Caco-2 (cell line): ENCODE measurements around the gene HFM1. TPM values are rescaled to one million over a fixed set of nuclear protein-coding genes. Genes with fewer than 3 reads are reported as not detected.

ENCODE experiments used
- BruUV-seq: library from RNA; stranded (reverse); fragments of 400-500 nt; replicated peaks from 2 replicates; lab custom pipeline; 2021; lab: Mats Ljungman, UMichigan
- CTCF ChIA-PET: fragments of 300-600 bp; sonication (Branson Sonifier 250); formaldehyde crosslinking; loops from one replicate; lab custom pipeline; 2022; ENCODE audit warnings: antibody characterized with exemption; lab: Charles Lee
- POLR2A ChIA-PET: fragments of 300-600 bp; sonication (Branson Sonifier 250); formaldehyde crosslinking; loops from one replicate; lab custom pipeline; 2022; ENCODE audit warnings: antibody characterized with exemption; lab: Charles Lee
- DNase-seq, 2 experiments: peaks; one replicate each; pipeline versions ENCODE4 v3.0.0 to v3.0.0-alpha.2; 2020 to 2022
- H3K27me3 ChIP-seq: replicated peaks from 2 replicates; pipeline ENCODE4 v1.6.0; 2011; ENCODE audit warnings: low read length; ENCODE audit not compliant: control insufficient read depth, insufficient read depth
- H3K36me3 ChIP-seq: 2 replicates; pipeline ENCODE4 v1.5.1; 2011; ENCODE audit warnings: low read length; ENCODE audit not compliant: control insufficient read depth, insufficient read depth
- H3K4me1 ChIP-seq: fragments of 250-450 bp; sonication (Bioruptor Pico); 2 replicates; pipeline ENCODE4 v1.5.1; 2020; ENCODE audit warnings: mild to moderate bottlenecking
- H3K4me3 ChIP-seq: 2 replicates; pipeline ENCODE4 v1.5.1; 2011; ENCODE audit warnings: low read depth, mild to moderate bottlenecking, control low read depth, low read length
- H3K9me3 ChIP-seq: fragments of 250-450 bp; sonication (Bioruptor Pico); 2 replicates; pipeline ENCODE4 v1.5.1; 2020; ENCODE audit warnings: mild to moderate bottlenecking, moderate library complexity
- H3K27ac Mint-ChIP-seq: one replicate; pipeline ENCODE4 v1.8.0; 2022; ENCODE audit warnings: mixed read lengths; ENCODE audit not compliant: unreplicated experiment
- H3K27me3 Mint-ChIP-seq: one replicate; pipeline ENCODE4 v1.8.0; 2022; ENCODE audit warnings: mixed read lengths; ENCODE audit not compliant: insufficient read depth, unreplicated experiment
- H3K36me3 Mint-ChIP-seq: one replicate; pipeline ENCODE4 v1.8.0; 2022; ENCODE audit warnings: mild to moderate bottlenecking, mixed read lengths; ENCODE audit not compliant: insufficient read depth, unreplicated experiment
- H3K4me1 Mint-ChIP-seq: one replicate; pipeline ENCODE4 v1.8.0; 2022; ENCODE audit warnings: low read depth, mixed read lengths; ENCODE audit not compliant: unreplicated experiment
- H3K4me3 Mint-ChIP-seq: one replicate; pipeline ENCODE4 v1.8.0; 2022; ENCODE audit warnings: mild to moderate bottlenecking, moderate library complexity, mixed read lengths; ENCODE audit not compliant: unreplicated experiment
- H3K9me3 Mint-ChIP-seq: one replicate; pipeline ENCODE4 v1.8.0; 2022; ENCODE audit warnings: mixed read lengths; ENCODE audit not compliant: unreplicated experiment
- CTCF ChIP-seq, 2 experiments: fragments of 200-600 bp in 1 of 2; IDR thresholded peaks; 1 replicate in 1 of 2; 2 replicates in 1 of 2; pipeline versions ENCODE4 v1.5.1 to v1.8.0; 2011 to 2022; ENCODE audit warnings: antibody characterized with exemption in 1 of 2, control low read depth in 1 of 2, inconsistent platforms in 1 of 2, low read depth in 1 of 2, low read length in 1 of 2, mild to moderate bottlenecking in 1 of 2, moderate library complexity in 1 of 2; ENCODE audit not compliant: insufficient read depth in 1 of 2, severe bottlenecking in 1 of 2, unreplicated experiment in 1 of 2
- intact Hi-C: fragments of 100-400 bp; cut with micrococcal nuclease; formaldehyde crosslinking; loops from one replicate; pipeline ENCODE4 v1.10.0; 2022; ENCODE audit not compliant: unreplicated experiment
- total RNA-seq: library from RNA; stranded (reverse); gene quantifications from 2 replicates; pipeline ENCODE4 v1.2.3, GENCODE V29; 2022

The HFM1 gene
- total RNA-seq, 1 experiment from 2014 or later, result 0.48 TPM

GRCh38 chr1:91335603-91336002 lies 69.0 kb downstream of the HFM1 start:
- POLR2A ChIA-PET, result no interaction called here
- no peak overlapping the region for H3K27ac Mint-ChIP-seq
- no peaks in the 10 kb centered on the region for H3K4me1 Mint-ChIP-seq
- H3K4me3 Mint-ChIP-seq, result no peak overlapping the region
- CTCF ChIA-PET, result no interaction called here
- Histone ChIP-seq H3K4me3 (no peak overlapping the region), H3K27me3 (no peaks in the 10 kb centered on the region; the same call in 1 of the 2 replicates), H3K36me3 (no peaks in the 10 kb centered on the region), H3K9me3 (no peaks in the 10 kb centered on the region), H3K4me1 (no peaks in the 10 kb centered on the region)
- no peak for DNase-seq
- H3K27me3 Mint-ChIP-seq, result no peaks in the 10 kb centered on the region
- H3K9me3 Mint-ChIP-seq, result no peaks in the 10 kb centered on the region
- intact Hi-C loops, result no loop called here
- no peak for TF ChIP-seq CTCF (IDR thresholded peaks at IDR 0.05; ENCODE audit: insufficient read depth in 1 of 2, low read depth in 1 of 2, low read length in 1 of 2, severe bottlenecking in 1 of 2, unreplicated experiment in 1 of 2)
- no TSS peak for BruUV-seq
- H3K36me3 Mint-ChIP-seq, result no peaks in the 10 kb centered on the region

- H3K4me1 ChIP-seq, result no peaks in the 10 kb centered on the region
- H3K36me3 Mint-ChIP-seq, result no peaks in the 10 kb centered on the region
- intact Hi-C loops, result no loop called here
- TF ChIP-seq CTCF (IDR thresholded peaks at IDR 0.05; ENCODE audit: insufficient read depth in 1 of 2, low read depth in 1 of 2, low read length in 1 of 2, severe bottlenecking in 1 of 2, unreplicated experiment in 1 of 2), result no peak
- no peak for DNase-seq
- H3K4me3 ChIP-seq, result no peak overlapping the region
- H3K36me3 ChIP-seq, result no peaks in the 10 kb centered on the region
- BruUV-seq, result no TSS peak
- ChIA-PET POLR2A (no interaction called here), CTCF (no interaction called here)
- no peaks in the 10 kb centered on the region for H3K9me3 Mint-ChIP-seq
- H3K27me3 Mint-ChIP-seq, result no peaks in the 10 kb centered on the region
- H3K4me1 Mint-ChIP-seq, result no peaks in the 10 kb centered on the region
- no peak overlapping the region for H3K4me3 Mint-ChIP-seq
- H3K27ac Mint-ChIP-seq, result no peak overlapping the region
- H3K9me3 ChIP-seq, result no peaks in the 10 kb centered on the region
- H3K27me3 ChIP-seq, result no peaks in the 10 kb centered on the region; the same call in 1 of the 2 replicates
These were observed 69.8 kb downstream of the HFM1 start for GRCh38 chr1:91334856-91335255.

- no peaks in the 10 kb centered on the region for H3K4me1 Mint-ChIP-seq
- BruUV-seq, result no TSS peak
- no peak overlapping the region for H3K4me3 ChIP-seq
- no peak overlapping the region for H3K4me3 Mint-ChIP-seq
- H3K36me3 ChIP-seq, result no peaks in the 10 kb centered on the region
- H3K27ac Mint-ChIP-seq, result no peak overlapping the region
- ChIA-PET POLR2A (no interaction called here), CTCF (no interaction called here)
- no peaks in the 10 kb centered on the region for H3K9me3 ChIP-seq
- intact Hi-C loops, result no loop called here
- H3K36me3 Mint-ChIP-seq, result no peaks in the 10 kb centered on the region
- no peak for TF ChIP-seq CTCF (IDR thresholded peaks at IDR 0.05; ENCODE audit: insufficient read depth in 1 of 2, low read depth in 1 of 2, low read length in 1 of 2, severe bottlenecking in 1 of 2, unreplicated experiment in 1 of 2)
- H3K27me3 ChIP-seq, result no peaks in the 10 kb centered on the region
- no peak for DNase-seq
- H3K9me3 Mint-ChIP-seq, result no peaks in the 10 kb centered on the region
- H3K4me1 ChIP-seq, result no peaks in the 10 kb centered on the region
- H3K27me3 Mint-ChIP-seq, result peaks cover 16% of the 10 kb centered on the region
These were observed 79.2 kb downstream of the HFM1 start for GRCh38 chr1:91325456-91325855.
